Mesodermal cell (in vitro differentiated cells): ENCODE data around the gene PHF14.
A peak's percentile ranks its signal among the peaks of the same experiment; 100 is the strongest.

ENCODE experiments used
- H3K27ac ChIP-seq: 2 replicates; pipeline ENCODE4 v1.7.0; 2013; ENCODE audit warnings: mild to moderate bottlenecking, low read depth, low read length, moderate library complexity; ENCODE audit not compliant: severe bottlenecking
- H3K36me3 ChIP-seq: 2 replicates; pipeline ENCODE4 v1.7.1; 2013; ENCODE audit warnings: mild to moderate bottlenecking, low read length, moderate library complexity; ENCODE audit not compliant: control insufficient read depth, insufficient read depth
- H3K4me1 ChIP-seq: one replicate; pipeline ENCODE4 v1.7.1; 2013; ENCODE audit warnings: mild to moderate bottlenecking, low read length; ENCODE audit not compliant: insufficient read depth, control insufficient read depth, poor library complexity, severe bottlenecking
- H3K4me3 ChIP-seq: 2 replicates; pipeline ENCODE4 v1.7.0; 2013; ENCODE audit warnings: low read length, control low read depth, mild to moderate bottlenecking; ENCODE audit not compliant: insufficient read depth, poor library complexity, severe bottlenecking; ENCODE audit errors: extremely low read depth
- H3K9me3 ChIP-seq: 2 replicates; pipeline ENCODE4 v1.7.1; 2013; ENCODE audit warnings: mild to moderate bottlenecking, low read length, moderate library complexity; ENCODE audit not compliant: control insufficient read depth
- WGBS, 2 experiments: methylation state at CpG; one replicate each; pipeline ENCODE4 v1.1.5; 2013; ENCODE audit warnings: missing lambda C conversion rate in 2 of 2; ENCODE audit not compliant: insufficient coverage in 2 of 2; 5-methylcytosine and 5-hydroxymethylcytosine counted together

Gene PHF14

DNA sequence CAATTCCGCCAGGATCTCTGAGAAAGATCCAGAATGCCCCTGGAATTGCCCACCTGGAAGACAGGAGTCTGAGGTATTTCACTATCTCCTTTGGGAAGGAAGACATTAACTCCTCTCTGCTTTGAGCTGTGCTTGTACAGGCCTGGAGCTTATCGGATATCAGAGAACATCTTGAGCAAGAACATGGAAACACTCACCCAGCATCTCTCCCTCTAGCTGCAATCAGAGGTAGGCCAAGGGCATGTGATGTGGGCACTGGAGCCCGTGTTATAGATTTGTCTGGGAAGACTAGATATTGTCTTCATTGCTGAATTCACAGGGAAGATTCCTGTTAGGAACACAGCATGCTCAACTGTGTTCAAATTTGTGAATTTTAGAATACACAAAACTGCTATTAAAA lies 233.9 kb downstream of the PHF14 start:
- Histone ChIP-seq H3K27ac (no peak overlapping the region), H3K36me3 (no peaks in the 10 kb centered on the region), H3K4me1 (no peaks in the 10 kb centered on the region), H3K4me3 (no peak overlapping the region), H3K9me3 (no peaks in the 10 kb centered on the region)
- WGBS, 2 experiments, result 92 to 93% methylated on average over 1 of the region's 3 CpGs

DNA sequence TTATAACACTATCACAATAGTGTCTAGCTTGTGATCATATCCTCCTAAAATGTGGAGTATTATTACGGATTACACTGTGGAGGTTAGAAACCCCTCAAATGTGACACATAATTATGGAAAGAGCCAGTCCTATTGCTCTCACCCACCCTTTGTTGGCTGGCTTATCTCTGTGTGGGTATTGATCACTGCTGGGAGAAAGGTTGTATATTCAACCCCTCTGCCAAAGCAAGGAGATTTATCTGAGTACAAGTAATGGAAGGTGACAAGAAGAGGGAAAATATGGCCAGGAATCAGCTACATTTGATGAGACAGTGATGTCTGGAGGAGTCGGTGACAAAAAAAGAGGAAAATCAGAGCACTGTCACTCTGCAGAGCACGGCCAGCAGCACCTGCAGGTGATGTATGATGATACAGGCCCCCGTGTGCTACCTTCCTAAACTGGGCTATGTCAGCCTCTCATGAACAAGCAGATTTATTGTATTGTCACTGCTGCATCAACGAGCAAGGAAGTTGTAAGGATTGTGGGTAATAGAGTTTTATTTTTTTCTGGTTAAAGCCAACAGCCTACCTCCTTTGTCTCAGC lies 235.3 kb downstream of the PHF14 start:
- 90 to 91% methylated on average over 3 to 4 of the region's 5 CpGs for WGBS, 2 experiments
- H3K4me3 ChIP-seq, result no peak overlapping the region
- no peaks in the 10 kb centered on the region for H3K36me3 ChIP-seq
- H3K4me1 ChIP-seq, result no peaks in the 10 kb centered on the region
- no peaks in the 10 kb centered on the region for H3K9me3 ChIP-seq
- no peak overlapping the region for H3K27ac ChIP-seq

DNA sequence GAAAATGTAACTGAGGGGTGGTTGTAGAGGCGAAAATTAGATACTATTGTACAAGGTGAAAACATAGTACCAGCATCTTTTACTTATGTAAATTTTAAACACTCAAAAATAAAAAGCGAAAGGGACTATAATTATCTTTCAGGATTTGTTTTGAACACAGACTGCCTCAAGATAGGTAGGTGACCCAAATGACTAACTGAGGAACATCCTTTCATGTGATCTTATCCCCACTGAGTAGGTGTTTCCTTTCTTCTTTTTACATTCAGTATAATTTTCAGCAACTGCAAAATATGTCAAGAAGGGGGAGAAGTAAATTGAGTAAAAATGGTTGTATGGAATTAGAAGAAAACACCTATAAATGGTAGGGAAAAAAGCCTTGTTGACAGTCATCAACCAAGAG lies 236.7 kb downstream of the PHF14 start:
- no peak overlapping the region for H3K27ac ChIP-seq

DNA sequence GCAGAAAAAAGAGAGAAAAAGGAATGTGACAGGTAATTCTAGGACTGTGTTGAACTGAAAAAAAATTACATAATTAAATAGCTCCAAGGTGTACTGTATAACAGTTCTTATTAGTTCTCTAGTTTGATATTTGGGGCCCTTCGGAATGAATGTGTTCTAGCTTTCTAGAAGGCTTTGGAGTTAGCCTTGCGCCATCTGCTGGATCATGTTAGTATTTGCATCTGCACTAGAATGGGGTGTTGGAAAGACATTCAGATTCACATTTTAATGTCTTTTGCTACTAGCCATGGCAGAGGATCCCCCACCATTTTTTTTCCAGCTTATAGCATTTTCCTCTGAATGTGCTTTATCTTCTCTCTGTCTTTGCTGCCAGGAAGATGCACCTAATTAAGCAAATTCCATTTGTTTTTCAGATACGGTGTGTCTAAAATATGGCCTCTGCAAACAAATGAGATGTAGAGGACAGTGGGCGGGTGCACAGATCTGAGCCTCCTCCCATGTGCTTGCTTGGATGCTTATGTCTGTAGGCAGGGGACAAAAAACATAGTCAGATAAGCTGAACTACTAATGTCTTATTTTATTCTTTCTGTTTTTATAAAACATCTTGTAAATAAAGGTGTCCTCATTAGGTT lies 238.5 kb downstream of the PHF14 start:
- Histone ChIP-seq H3K27ac (no peak overlapping the region), H3K36me3 (no peaks in the 10 kb centered on the region), H3K4me1 (no peaks in the 10 kb centered on the region), H3K4me3 (no peak overlapping the region), H3K9me3 (no peaks in the 10 kb centered on the region)
- 76 to 90% methylated on average over 3 of the region's 4 CpGs for WGBS, 2 experiments

More for the DNA sequence above, 236.7 kb downstream of the PHF14 start:
- Histone ChIP-seq H3K9me3 (no peaks in the 10 kb centered on the region), H3K4me1 (no peaks in the 10 kb centered on the region), H3K36me3 (no peaks in the 10 kb centered on the region), H3K4me3 (no peak overlapping the region)
- no CpG with 5 or more reads among the region's 2 CpGs for WGBS, 2 experiments

DNA sequence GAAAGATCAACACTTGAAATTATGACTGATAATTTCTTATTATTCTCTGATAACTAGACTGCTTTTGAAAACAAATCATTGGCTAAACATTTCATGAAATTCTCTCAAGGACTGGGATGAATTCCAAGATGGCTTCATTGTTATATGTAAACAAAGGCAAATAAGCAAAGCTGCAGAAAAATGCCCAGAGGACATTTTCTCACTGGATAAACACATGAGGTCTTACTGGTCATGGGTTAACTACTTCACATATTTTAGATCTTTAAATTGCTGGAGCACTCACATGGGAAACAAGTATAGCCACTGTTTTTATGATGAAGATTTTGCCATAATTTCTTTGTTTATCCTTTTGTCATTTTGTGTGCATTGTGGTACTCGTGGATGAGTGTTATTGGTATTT lies 239.1 kb downstream of the PHF14 start:
- no peaks in the 10 kb centered on the region for H3K4me1 ChIP-seq
- WGBS, 2 experiments, result no CpG with 5 or more reads among the region's 1 CpG
- H3K27ac ChIP-seq, result peak overlapping the region; percentile 13
- H3K4me3 ChIP-seq, result no peak overlapping the region
- H3K36me3 ChIP-seq, result no peaks in the 10 kb centered on the region
- H3K9me3 ChIP-seq, result no peaks in the 10 kb centered on the region

DNA sequence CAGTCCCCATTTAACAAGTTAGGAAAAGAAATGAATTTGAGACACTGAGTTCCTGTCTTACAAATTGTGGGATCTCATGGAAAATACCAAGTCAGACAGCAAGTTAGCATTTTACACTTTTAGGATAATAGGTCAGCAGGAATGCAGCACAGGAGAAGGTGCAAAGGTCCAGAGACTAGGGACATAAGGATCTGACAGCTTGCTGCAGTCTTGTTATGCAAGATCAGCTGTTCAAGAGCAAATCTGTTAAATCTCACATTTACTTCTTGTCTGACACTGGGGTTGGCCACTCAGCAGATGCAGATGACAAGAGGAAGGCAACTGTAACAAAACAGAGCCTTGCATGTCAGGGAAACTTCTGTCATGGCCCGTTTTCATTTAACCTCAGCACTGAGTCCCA lies 239.6 kb downstream of the PHF14 start:
- Histone ChIP-seq H3K9me3 (no peaks in the 10 kb centered on the region), H3K4me1 (no peaks in the 10 kb centered on the region), H3K36me3 (no peaks in the 10 kb centered on the region), H3K4me3 (no peak overlapping the region), H3K27ac (peak overlapping the region; percentile 13)
- 29 to 40% methylated on average over 1 of the region's 1 CpG for WGBS, 2 experiments

DNA sequence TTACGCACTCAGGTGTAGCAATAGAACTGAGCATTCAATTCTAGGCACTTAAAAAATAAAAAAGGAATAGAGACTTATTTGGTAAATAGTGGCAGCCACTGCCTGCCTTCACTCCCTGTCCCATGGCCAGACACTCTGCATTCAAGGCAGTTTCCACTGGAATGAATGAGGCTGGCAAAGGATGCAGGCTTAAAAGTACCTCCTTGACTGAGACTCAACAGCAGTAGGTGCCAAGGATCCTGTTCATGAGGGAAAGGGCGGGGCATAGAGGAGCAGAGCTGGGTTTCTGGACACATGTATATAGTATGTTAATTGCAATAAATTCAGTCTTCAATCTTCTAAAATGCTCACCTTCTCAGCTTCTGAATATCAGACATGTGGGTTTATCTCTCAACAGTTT lies 242.6 kb downstream of the PHF14 start:
- H3K4me1 ChIP-seq, result no peaks in the 10 kb centered on the region
- H3K36me3 ChIP-seq, result no peaks in the 10 kb centered on the region
- H3K9me3 ChIP-seq, result no peaks in the 10 kb centered on the region
- no CpG with 5 or more reads among the region's 2 CpGs for WGBS, 2 experiments
- no peak overlapping the region for H3K27ac ChIP-seq
- H3K4me3 ChIP-seq, result no peak overlapping the region

DNA sequence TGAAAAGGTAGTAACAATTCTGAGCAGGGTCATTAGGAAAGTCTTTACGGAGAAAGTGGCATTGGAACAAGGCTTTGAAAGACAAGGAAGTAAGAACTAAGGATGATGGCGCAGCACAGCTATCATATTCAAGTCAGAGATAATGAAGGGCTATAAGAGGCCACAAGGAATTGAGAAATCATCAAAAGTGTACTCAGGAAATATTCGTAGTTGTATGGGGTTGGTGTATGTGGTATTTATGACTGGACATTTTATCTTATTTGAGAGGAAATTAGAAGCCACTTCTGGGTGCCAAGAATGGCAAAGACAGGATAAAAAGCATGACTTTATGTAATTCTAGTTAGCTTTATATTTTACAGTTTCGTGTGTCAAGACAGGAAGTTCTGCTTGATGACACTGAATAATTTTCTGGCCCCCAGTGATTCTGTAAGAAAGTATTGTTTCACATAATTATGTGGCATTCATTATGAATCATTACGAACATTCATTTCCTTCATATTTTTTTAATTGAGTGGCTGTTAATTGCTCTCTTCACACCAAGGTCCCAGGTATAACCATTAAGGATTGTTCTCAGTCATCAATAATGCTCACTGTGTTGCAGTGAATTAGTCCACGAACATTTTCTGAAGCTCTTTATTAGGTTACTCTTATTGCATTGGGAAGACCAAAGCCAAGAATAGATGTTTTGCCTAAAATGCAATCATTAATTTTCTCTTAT lies 244.3 kb downstream of the PHF14 start:
- no peak overlapping the region for H3K27ac ChIP-seq
- H3K9me3 ChIP-seq, result no peaks in the 10 kb centered on the region
- no peaks in the 10 kb centered on the region for H3K4me1 ChIP-seq
- 84 to 93% methylated on average over 3 of the region's 6 CpGs for WGBS, 2 experiments
- H3K36me3 ChIP-seq, result no peaks in the 10 kb centered on the region
- H3K4me3 ChIP-seq, result no peak overlapping the region
